ENCODE results near the gene SSBP4.

GRCh38 chr19:18452386-18452785, 33.2 kb downstream of the SSBP4 start:
- TF ChIP-seq RFX5 (IDR thresholded peaks at IDR 0.05; ENCODE audit: low read depth, low read length) (no peak), MAZ (IDR thresholded peaks at IDR 0.05; ENCODE audit: borderline replicate concordance, low read depth, low read length) (no peak), POLR2A (IDR thresholded peaks at IDR 0.05; ENCODE audit: low read depth, low read length) (no peak), CTCF (conservative IDR thresholded peaks at IDR 0.05; ENCODE audit: low read depth, low read length) (no peak), CHD1 (IDR thresholded peaks at IDR 0.05; ENCODE audit: low read depth, low read length) (no peak), FOS (IDR thresholded peaks at IDR 0.05; ENCODE audit: low read depth, low read length) (no peak), USF2 (IDR thresholded peaks at IDR 0.05; ENCODE audit: low read depth, low read length) (no peak), RCOR1 (IDR thresholded peaks at IDR 0.05; ENCODE audit: insufficient replicate concordance, low read length) (no peak), MAFK (IDR thresholded peaks at IDR 0.05; ENCODE audit: low read depth, low read length) (no peak)
